ENCODE measurements around the gene CD28.

The CD28 gene

GRCh38 chr2:203786549-203787351 is 80.3 kb downstream of the CD28 start:
- in situ Hi-C loops (cut with MboI; ENCODE audit: low sequenced_read_pairs, unreplicated experiment) = no loop called here
- TF ChIP-seq CTCF (IDR thresholded peaks at IDR 0.05; ENCODE audit: borderline replicate concordance, control extremely low read depth, extremely low read depth, insufficient read depth, missing control alignments) = no peak
- DNase-seq (ENCODE audit: low spot score) = no peak

DNA sequence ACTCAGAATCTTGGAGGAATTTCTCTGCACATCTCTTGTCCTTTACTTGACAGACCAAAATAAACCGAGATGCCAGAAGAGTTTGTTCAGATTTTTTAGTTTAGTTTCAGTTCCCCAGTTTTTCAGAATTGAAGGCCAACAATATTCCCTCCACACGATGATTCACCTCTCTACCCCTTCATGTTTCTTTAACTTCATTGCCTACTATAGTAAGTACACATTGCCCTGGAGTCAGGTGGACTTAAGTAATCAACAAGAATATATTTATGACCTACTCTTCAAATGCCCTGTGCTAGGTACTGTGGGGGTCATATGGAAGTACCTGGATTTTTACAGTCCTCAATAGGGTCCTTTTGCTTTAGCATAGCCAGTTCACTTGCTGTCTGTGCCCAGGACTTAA is 81.5 kb downstream of the CD28 start:
- in situ Hi-C loops (cut with MboI; ENCODE audit: low sequenced_read_pairs, unreplicated experiment) = no loop called here
- no peak for DNase-seq (ENCODE audit: low spot score)
- TF ChIP-seq CTCF (IDR thresholded peaks at IDR 0.05; ENCODE audit: borderline replicate concordance, control extremely low read depth, extremely low read depth, insufficient read depth, missing control alignments) = no peak

All from GM13976 (cell line).